Globus pallidus (tissue), 1 donor: Measurements from ENCODE around the gene ZHX3.

Experiments
- DNase-seq: peaks from one replicate; pipeline ENCODE4 v3.0.0-alpha.2; 2015; ENCODE audit warnings: low spot score

ZHX3 gene

DNA sequence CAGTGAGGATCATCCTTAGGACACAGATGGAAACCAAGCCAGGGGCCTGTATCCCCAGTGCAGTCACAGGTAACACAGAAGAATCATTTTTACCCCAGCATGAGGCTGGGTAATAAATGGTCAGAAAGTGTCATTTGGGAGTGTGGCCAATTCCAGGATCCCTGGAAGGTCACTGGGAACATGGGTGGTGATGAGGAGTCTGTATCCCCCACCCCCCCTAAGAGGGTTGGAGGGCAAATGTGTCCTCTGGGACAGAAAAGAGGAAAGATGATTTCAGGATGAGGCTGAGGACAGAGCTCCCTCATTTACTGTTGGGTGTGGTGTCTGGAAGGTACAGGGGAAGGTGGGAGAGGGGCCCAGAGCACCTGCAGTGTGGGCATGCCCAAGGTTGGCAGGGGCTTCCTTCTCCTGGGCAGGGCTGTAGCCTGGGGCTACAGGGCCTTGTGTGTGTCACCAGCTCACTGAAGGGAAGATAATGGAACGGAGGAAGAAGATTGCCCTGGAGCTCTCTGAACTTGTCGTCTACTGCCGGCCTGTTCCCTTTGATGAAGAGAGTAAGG lies 145.7 kb downstream of the ZHX3 start:
- DNase-seq = no peak

DNA sequence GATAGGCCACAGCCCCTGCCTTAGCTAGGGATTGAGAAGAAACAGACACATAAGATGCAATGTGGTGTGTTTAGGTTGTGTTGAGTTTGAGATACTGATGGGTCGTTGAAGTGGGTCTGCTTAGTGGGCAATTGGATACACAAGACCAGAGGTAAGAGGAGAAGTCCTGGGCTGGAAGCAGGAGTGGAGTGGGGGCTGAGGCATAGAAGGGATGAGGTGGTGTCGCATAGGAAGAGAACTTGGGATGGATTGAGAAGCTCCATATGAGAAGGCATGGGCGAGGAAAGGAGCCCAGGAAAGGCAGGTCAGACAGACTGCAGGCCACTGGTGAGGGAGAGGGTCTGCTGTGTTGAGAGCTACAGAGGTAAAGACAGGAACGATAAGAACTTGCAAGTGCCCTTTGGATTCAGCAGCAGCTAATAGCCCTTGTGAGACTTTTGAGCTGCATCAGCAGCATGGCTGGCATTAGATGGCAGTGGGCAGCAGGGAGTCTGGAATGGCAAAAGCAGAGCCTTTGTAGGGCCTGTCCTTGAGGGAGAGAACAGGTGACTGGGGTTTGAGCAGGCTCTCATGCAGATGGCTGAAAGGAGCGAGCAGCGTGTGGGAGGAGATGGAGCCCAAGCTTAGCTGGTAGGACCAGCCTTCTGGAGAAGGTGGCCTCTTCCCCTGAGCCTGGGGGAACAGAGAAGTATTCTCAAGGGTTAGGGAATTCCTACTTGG lies 147.0 kb downstream of the ZHX3 start:
- DNase-seq = no peak

GRCh38 chr20:41169791-41170351 lies 147.7 kb downstream of the ZHX3 start:
- DNase-seq = no peak

DNA sequence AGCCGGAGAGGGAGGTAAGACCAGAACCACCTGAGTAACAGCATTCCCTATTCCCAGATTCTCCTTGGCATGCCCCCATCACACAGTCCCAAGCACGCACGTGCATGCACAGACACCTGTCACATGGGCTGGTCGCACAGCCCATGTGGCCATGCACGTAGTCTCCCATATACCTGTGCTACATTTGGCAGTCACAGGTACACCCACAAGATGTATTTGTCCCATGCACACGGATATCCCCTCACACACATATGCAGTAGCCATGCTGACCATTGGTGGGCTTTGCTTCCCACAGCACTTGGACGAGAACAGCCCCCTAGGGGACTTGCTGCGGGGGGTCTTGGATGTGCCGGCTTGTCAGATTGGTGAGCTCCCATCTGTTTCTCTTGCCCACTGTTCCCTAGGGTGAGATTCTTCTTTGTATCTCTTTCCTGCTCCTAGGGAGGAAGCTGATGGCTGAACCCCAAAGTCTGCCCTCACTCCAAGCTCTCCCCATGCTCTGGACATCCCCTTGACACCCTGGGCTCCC lies 148.3 kb downstream of the ZHX3 start:
- DNase-seq = no peak

GRCh38 chr20:41168281-41169161 lies 149.0 kb downstream of the ZHX3 start:
- no peak for DNase-seq

DNA sequence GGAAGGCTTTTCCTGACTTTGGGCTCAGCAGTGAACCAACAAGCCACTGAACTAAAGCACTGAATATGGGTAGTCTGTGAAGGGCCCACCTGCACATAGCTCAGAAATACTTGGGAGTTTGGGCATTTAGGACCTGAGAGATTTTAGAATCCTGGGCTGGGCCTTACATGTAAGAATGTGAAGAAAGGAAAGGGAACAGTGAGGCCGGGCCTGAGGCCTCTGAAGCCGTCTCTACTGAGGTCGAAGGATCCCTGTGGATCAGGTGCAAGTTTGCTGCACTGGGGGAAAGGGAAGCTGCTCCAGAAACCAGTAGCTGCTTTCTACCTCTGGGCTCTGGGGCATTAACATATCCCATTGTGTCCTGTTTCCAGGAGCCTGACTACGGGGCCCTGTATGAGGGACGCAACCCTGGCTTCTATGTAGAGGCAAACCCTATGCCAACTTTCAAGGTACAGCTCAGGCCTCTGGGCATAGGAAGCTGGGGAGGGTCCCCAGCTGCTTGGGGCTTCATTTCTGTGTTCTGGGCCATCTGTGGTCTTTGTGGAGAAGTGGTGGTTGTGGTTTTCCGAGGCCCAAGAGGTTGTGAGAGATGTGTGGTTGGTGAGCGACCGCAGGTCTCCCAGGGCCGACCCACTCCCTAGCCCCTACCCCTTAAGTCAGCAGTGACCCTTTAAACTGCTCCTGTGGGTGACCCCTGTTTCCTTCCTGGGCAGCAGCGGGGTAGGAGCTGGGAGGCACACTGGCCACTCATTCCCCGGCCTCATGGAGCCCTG lies 149.9 kb downstream of the ZHX3 start:
- DNase-seq = no peak

DNA sequence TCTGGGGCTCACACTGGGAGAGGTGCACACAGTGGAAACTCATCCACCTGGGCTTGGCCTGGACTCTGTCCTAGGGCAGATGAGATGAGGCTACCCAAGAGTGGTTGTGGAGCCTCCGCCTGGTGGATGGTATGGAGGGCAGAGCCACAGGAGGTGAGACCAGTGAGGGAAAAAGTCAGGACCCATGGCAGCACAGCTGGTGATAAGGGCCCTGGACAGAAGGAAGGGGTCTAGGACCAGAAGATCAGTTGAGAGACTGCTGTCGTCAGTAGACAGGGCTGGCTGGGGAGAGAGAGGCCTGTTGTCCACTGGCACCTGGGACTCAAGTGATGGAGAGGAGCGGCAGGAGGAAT lies 150.4 kb downstream of the ZHX3 start:
- no peak for DNase-seq

- no peak for DNase-seq
Observed at GRCh38 chr20:41166201-41167117, 151.1 kb downstream of the ZHX3 start.

- no peak for DNase-seq
Observed at GRCh38 chr20:41165001-41165882, 152.3 kb downstream of the ZHX3 start.

DNA sequence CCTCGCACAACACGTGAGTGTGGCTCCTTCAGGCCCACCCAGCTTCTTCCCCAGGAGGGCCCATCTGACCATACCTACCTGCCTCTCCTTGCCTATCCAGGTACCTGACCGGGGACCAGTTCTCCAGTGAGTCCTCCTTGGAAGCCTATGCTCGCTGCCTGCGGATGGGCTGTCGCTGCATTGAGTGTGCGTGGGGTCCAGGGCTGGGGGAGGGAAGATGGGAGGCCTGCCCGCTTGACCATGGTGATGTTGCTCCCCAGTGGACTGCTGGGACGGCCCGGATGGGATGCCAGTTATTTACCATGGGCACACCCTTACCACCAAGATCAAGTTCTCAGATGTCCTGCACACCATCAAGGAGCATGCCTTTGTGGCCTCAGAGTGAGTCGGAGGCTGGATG lies 153.7 kb downstream of the ZHX3 start:
- no peak for DNase-seq

GRCh38 chr20:41162396-41162795 lies 155.1 kb downstream of the ZHX3 start:
- no peak for DNase-seq

DNA sequence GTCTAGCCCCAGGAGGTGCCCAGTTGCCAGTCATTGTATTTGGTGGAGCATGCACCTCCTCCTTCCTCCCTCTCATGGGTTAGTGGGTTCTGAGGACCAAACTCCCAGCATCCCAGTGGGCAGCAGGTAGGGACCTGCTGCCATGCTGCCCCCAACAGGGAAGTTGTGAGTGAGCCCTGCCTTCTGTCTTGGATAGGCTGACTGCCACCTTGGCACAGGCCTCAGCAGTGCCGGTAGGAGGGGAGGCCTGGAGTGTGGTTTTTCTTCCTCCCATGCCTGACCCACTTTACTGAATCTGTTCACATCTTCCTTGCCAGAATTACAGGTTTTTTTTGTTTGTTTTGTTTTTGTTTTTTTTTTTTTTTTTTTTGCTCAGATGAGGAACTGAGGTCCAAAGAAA lies 155.6 kb downstream of the ZHX3 start:
- DNase-seq = no peak

GRCh38 chr20:41160686-41161085 lies 156.8 kb downstream of the ZHX3 start:
- no peak for DNase-seq

GRCh38 chr20:41159547-41159946 lies 158.0 kb downstream of the ZHX3 start:
- no peak for DNase-seq

DNA sequence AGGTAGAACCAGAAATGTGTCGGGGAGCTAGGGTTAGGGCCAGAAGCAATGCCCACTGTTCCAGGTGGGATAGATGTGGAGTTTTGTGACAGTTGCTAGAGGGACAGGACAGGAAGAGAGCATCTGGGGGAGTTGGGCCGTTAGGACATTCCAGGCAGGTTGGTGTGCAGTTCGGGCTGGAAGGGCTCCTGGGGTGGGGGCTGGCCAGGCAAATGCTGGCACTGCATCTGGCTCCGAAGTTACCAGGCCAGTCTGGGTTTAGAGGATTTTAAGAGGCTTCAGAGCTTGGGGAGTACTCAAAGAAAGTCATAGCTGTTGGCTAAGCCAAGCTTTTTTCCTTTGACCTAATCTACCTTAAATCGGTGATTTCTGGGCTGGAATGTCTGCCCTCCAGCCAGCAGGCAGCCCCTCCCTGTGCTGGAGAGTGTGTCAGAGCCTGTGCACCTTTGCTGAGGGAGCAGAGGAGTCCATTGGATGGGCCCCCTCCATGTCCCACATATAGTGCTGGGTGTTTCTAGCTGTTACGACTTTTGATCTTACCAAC lies 159.4 kb downstream of the ZHX3 start:
- no peak for DNase-seq

- DNase-seq = no peak
Observed at GRCh38 chr20:41155261-41155660, 162.3 kb downstream of the ZHX3 start.

GRCh38 chr20:41154436-41155176 lies 162.9 kb downstream of the ZHX3 start:
- DNase-seq = no peak

GRCh38 chr20:41152108-41152757 lies 165.3 kb downstream of the ZHX3 start:
- DNase-seq = no peak
